Fibroblast of lung (primary cell): ENCODE results near the gene TJP3.

Source experiments
- CTCF ChIP-seq, 2 donors: IDR thresholded peaks in 1 of 2; conservative IDR thresholded peaks in 1 of 2; 1 replicate in 1 of 2; 2 replicates in 1 of 2; pipeline ENCODE4 v1.5.1; 2011 to 2012; ENCODE audit warnings: low read length in 2 of 2, control low read depth in 1 of 2, inconsistent platforms in 1 of 2, low read depth in 1 of 2, mild to moderate bottlenecking in 1 of 2
- EZH2 ChIP-seq: IDR thresholded peaks from 2 replicates; pipeline ENCODE4 v1.5.1; 2012; ENCODE audit warnings: low read length, control low read depth, mild to moderate bottlenecking; ENCODE audit errors: missing control alignments

DNA sequence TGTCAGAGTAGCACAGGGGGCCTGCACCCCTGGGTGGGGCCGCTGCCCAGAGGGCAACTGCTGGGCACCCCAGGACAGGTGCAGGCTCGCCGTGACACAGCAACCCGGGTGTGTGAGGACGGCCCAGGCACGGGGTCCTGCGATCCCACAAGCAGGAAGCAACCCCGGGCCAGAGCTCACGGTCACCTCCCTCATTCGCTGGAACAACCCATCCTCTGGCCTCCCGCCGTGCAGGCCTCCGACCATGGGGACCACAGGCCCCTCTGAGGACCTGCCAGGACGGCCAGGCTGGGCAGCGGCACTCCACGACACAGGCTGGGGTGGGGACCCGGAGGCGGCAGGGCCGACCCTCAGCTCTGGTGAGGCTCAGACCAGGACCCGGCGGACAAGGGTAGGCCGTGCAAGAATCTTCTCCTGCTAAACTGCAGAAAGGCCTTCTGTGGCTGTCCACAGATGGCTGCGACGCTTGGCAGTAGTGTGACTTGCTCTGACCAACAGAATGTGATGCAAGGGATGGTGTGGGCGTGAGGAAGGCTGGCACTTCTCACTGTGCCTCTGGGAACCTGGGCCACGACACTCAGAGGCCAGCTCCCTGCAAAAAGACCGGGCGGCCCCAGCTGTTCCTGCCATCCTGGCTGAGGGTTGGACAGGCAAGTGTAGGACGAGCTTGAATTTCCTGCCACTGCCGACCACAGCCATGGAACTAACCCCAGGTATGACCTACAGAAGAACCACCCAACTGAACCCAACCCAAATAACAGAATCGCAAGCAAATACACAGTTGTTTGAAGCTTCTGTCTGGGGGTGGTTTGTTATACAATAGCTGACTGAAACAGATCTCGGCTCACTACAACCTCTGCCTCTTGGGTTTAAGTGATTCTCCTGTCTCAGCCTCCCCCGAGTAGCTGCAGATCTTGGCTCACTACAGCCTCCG lies 34.4 kb upstream of the TJP3 start:
- no peak for TF ChIP-seq EZH2
- no peak for TF ChIP-seq CTCF (conservative IDR thresholded peaks at IDR 0.05 in 1 of 2, IDR thresholded peaks at IDR 0.05 in 1 of 2; ENCODE audit: low read depth in 1 of 2, low read length in 2 of 2)
